ENCODE data around the gene ZNF732. TPM values are rescaled to one million over a fixed set of nuclear protein-coding genes. Genes with fewer than 3 reads are reported as not detected.

Gene ZNF732
- total RNA-seq, 1 experiment from 2014 or later = not detected

DNA sequence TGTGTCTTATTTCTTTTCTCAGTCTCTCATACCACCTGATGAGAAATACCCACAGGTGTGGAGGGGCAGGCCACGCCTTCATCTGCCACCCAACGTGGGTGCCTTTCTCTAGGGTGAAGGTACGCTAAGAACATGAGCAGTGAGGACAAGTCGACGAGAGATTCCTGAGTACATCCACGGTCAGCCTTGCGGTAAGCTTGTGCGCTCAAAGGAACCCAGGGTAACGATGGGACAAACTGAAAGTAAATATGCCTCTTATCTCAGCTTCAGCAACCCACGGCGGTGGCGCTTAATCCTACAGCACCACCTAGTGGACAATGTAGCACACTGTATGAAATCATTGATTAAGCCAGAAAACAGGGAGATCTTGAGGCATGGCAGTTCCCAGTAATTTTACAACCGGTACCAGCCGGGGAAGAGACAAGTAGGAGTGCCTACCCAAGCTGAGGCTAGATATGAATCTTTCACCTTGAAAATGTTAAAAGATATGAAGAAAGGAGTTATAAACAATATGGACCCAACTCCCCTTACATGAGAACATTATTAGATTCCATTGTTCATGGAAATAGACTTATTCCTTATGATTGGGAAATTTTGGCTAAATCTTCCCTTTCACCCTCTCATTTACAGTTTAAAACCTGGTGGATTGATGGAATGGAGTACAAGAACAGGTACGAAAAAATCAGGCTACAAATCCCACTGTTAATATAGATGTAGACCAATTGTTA lies 63.0 kb downstream of the ZNF732 start:
- CTCF ChIA-PET = no interaction called here
- Histone ChIP-seq H3K27me3 (ENCODE audit: insufficient read depth, low read length) (no peaks in the 10 kb centered on the region), H3K79me2 (ENCODE audit: insufficient read depth, low read length) (no peaks in the 10 kb centered on the region), H3K36me3 (ENCODE audit: control insufficient read depth in 1 of 2, insufficient read depth in 2 of 2, low read length in 2 of 2) (no peaks in the 10 kb centered on the region), H3K9ac (ENCODE audit: low read length) (no peak overlapping the region), H2AFZ (ENCODE audit: low read depth, low read length, poor library complexity, severe bottlenecking) (no peak overlapping the region), H3K4me2 (ENCODE audit: low read length) (no peak overlapping the region), H3K4me3 (replicated peaks in 1 of 2; ENCODE audit: low read depth in 1 of 2, low read length in 2 of 2) (no peak overlapping the region), H3K27ac (ENCODE audit: low read depth, low read length) (no peak overlapping the region), H3K4me1 (ENCODE audit: control insufficient read depth in 1 of 2, insufficient read depth in 2 of 2, low read length in 2 of 2) (no peaks in the 10 kb centered on the region), H4K20me1 (ENCODE audit: insufficient read depth) (no peaks in the 10 kb centered on the region), H3K9me2 (ENCODE audit: insufficient read depth) (no peaks in the 10 kb centered on the region), H3K9me3 (ENCODE audit: control insufficient read depth in 1 of 2, insufficient read depth in 1 of 2, low read depth in 1 of 2, low read length in 2 of 2) (peaks cover 3 to 4% of the 10 kb centered on the region in 2 experiments; a peak in 2 of 4 replicates)
- ATAC-seq (peak; percentile 52), DNase-seq (ENCODE audit: low read depth, low spot score) (no peak)
- TF ChIP-seq ELF1 (IDR thresholded peaks at IDR 0.05; ENCODE audit: borderline replicate concordance, low read depth) (no peak), CBX3 (IDR thresholded peaks at IDR 0.05; ENCODE audit: low read depth) (no peak), FOSL1 (IDR thresholded peaks at IDR 0.05; ENCODE audit: low read depth) (no peak), SRF (IDR thresholded peaks at IDR 0.05; ENCODE audit: low read depth) (no peak), YY1 (IDR thresholded peaks at IDR 0.05; ENCODE audit: extremely low read depth, insufficient replicate concordance, low read depth, low read length) (no peak), RAD21 (IDR thresholded peaks at IDR 0.05; ENCODE audit: low read depth) (peak; percentile 62), POLR2A (IDR thresholded peaks at IDR 0.05; ENCODE audit: borderline replicate concordance, extremely low read depth, insufficient read depth, insufficient read length) (no peak)
- TF ChIP-seq, protein P1, sequence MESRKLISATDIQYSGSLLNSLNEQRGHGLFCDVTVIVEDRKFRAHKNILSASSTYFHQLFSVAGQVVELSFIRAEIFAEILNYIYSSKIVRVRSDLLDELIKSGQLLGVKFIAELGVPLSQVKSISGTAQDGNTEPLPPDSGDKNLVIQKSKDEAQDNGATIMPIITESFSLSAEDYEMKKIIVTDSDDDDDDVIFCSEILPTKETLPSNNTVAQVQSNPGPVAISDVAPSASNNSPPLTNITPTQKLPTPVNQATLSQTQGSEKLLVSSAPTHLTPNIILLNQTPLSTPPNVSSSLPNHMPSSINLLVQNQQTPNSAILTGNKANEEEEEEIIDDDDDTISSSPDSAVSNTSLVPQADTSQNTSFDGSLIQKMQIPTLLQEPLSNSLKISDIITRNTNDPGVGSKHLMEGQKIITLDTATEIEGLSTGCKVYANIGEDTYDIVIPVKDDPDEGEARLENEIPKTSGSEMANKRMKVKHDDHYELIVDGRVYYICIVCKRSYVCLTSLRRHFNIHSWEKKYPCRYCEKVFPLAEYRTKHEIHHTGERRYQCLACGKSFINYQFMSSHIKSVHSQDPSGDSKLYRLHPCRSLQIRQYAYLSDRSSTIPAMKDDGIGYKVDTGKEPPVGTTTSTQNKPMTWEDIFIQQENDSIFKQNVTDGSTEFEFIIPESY (IDR thresholded peaks at IDR 0.05; ENCODE audit: extremely low read depth, insufficient replicate concordance, low read length) = no peak
- TF ChIP-seq, protein P2, sequence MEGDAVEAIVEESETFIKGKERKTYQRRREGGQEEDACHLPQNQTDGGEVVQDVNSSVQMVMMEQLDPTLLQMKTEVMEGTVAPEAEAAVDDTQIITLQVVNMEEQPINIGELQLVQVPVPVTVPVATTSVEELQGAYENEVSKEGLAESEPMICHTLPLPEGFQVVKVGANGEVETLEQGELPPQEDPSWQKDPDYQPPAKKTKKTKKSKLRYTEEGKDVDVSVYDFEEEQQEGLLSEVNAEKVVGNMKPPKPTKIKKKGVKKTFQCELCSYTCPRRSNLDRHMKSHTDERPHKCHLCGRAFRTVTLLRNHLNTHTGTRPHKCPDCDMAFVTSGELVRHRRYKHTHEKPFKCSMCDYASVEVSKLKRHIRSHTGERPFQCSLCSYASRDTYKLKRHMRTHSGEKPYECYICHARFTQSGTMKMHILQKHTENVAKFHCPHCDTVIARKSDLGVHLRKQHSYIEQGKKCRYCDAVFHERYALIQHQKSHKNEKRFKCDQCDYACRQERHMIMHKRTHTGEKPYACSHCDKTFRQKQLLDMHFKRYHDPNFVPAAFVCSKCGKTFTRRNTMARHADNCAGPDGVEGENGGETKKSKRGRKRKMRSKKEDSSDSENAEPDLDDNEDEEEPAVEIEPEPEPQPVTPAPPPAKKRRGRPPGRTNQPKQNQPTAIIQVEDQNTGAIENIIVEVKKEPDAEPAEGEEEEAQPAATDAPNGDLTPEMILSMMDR (IDR thresholded peaks at IDR 0.05 in 2 of 3, conservative IDR thresholded peaks at IDR 0.05 in 1 of 3; ENCODE audit: borderline replicate concordance in 1 of 3, insufficient read depth in 1 of 3, low read depth in 2 of 3, low read length in 2 of 3) = peak; percentile 15 to 65 (median 54); a peak in 4 of 6 replicates
- TF ChIP-seq, protein P3, sequence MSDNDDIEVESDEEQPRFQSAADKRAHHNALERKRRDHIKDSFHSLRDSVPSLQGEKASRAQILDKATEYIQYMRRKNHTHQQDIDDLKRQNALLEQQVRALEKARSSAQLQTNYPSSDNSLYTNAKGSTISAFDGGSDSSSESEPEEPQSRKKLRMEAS (IDR thresholded peaks at IDR 0.05) = no peak
- TF ChIP-seq, protein P4, sequence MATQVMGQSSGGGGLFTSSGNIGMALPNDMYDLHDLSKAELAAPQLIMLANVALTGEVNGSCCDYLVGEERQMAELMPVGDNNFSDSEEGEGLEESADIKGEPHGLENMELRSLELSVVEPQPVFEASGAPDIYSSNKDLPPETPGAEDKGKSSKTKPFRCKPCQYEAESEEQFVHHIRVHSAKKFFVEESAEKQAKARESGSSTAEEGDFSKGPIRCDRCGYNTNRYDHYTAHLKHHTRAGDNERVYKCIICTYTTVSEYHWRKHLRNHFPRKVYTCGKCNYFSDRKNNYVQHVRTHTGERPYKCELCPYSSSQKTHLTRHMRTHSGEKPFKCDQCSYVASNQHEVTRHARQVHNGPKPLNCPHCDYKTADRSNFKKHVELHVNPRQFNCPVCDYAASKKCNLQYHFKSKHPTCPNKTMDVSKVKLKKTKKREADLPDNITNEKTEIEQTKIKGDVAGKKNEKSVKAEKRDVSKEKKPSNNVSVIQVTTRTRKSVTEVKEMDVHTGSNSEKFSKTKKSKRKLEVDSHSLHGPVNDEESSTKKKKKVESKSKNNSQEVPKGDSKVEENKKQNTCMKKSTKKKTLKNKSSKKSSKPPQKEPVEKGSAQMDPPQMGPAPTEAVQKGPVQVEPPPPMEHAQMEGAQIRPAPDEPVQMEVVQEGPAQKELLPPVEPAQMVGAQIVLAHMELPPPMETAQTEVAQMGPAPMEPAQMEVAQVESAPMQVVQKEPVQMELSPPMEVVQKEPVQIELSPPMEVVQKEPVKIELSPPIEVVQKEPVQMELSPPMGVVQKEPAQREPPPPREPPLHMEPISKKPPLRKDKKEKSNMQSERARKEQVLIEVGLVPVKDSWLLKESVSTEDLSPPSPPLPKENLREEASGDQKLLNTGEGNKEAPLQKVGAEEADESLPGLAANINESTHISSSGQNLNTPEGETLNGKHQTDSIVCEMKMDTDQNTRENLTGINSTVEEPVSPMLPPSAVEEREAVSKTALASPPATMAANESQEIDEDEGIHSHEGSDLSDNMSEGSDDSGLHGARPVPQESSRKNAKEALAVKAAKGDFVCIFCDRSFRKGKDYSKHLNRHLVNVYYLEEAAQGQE (IDR thresholded peaks at IDR 0.05; ENCODE audit: low read depth) = no peak
- TF ChIP-seq, protein P5, sequence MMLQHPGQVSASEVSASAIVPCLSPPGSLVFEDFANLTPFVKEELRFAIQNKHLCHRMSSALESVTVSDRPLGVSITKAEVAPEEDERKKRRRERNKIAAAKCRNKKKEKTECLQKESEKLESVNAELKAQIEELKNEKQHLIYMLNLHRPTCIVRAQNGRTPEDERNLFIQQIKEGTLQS (IDR thresholded peaks at IDR 0.05) = no peak
- RAD21 ChIA-PET (ENCODE audit: low non-redundant PET in 1 of 2, low total read pairs in 2 of 2, uncharacterized antibody in 2 of 2, unreplicated experiment in 2 of 2) = no interaction called here
- BruUV-seq (replicated peaks) = no TSS peak
- POLR2A ChIA-PET = no interaction called here
- intact Hi-C loops (cut with micrococcal nuclease) = no loop called here

Measured in HCT116 (cell line).